ENCODE measurements around the gene RBM8A.

DNA sequence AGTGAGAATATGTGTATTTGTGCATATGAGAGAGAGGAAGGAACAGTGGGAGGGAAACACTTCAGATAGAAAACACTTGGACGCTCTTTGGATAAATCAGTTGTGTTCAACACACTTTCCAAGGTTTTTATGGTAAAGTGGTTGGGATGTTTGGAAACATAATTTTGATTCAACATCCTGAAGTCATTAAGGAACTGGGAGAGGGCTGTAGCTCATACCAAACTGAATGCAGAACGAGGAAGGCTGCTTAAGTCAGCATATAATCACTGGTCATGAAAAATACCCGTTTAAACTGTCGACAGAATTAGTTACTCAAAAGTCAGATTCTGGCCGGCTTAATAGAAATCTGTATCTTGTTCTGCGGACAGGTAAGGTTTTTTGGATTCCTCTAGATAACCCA, 15.6 kb upstream of the RBM8A start:
- no peak for TF ChIP-seq EZH2 (IDR thresholded peaks at IDR 0.05)
- no peak for TF ChIP-seq POLR2AphosphoS5 (IDR thresholded peaks at IDR 0.05; ENCODE audit: borderline replicate concordance, low read depth, low read length)
- no peak for TF ChIP-seq FOXP2 (optimal IDR thresholded peaks at IDR 0.05; ENCODE audit: control extremely low read depth, extremely low read length, insufficient read depth)
